GF-D8 (cell line): ENCODE data around the gene IL18R1.
A peak's percentile ranks its signal among the peaks of the same experiment; 100 is the strongest.
"Not testable (repeated sequence)": the region's sequence is repeated elsewhere in the genome, so short reads cannot be mapped to it uniquely, and the experiment has no call there.

Experiments used
- DNase-seq: peaks from one replicate; lab custom pipeline; 2025; lab: John Stamatoyannopoulos, UW

Gene IL18R1, protein sequence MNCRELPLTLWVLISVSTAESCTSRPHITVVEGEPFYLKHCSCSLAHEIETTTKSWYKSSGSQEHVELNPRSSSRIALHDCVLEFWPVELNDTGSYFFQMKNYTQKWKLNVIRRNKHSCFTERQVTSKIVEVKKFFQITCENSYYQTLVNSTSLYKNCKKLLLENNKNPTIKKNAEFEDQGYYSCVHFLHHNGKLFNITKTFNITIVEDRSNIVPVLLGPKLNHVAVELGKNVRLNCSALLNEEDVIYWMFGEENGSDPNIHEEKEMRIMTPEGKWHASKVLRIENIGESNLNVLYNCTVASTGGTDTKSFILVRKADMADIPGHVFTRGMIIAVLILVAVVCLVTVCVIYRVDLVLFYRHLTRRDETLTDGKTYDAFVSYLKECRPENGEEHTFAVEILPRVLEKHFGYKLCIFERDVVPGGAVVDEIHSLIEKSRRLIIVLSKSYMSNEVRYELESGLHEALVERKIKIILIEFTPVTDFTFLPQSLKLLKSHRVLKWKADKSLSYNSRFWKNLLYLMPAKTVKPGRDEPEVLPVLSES

GRCh38 chr2:102355526-102356380 lies at the start of gene IL18R1:
TSS of gene IL18R1 (plus strand) at chr2:102355796. CDS start at chr2:102362661, 6,865 bp downstream.
- peak; percentile 53 for DNase-seq

DNA sequence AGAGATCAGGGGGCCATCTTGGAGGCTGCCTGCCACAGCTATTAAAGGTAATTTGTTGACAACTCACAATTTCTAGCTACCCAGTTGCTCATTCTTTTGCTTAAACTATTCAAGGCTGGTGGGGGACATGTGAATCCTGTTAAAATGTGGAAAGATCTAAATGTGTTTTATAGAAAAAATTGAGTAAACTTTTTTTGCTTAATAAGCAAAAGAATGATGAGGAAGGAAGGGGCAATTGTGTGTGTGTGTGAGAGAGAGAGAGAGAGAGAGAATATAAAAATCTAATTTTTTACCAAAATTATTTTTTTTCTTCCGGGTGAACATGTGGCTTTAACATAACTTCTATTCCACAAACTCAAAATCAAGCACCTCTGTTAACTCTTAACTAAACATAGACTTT lies 49.5 kb upstream of the IL18R1 start:
- DNase-seq: no peak

DNA sequence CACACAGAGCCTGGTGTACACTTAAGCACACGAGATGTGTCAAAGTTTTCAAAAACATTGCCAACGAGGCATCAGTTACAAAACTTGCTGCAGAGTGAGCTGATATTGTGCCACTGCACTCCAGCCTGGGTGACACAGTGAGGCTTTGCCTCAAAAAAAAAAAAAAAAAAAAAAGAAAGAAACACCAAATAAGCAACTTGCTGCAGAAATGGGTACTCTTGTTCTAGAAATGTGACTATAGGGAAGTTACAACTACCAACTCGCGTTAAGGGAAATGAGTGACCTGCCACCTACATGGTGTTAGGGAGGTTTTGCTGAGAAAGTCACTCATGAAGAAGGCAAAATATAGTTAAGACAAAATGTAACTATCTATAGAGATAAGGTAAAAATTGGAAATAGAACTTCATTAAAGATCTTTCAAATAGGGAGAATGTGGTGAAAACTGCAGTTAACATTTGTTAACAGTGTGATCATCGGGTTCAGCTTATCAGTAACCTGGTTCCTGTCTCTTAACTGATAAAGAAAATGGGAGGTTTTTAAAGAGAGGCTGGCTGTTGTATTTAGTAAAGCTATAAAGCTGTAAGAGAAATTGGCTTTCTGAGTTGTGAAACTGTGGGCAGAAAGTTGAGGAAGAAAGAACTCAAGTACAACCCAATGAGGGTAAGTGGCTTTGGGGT lies 44.5 kb upstream of the IL18R1 start, which contains the start of gene IL1RL1:
TSS of gene IL1RL1 (plus strand) at position 600 of the 677 bp plus-strand sequence. CDS start 26,702 bp downstream, outside the sequence.
- peak; percentile 92 for DNase-seq

- DNase-seq: no peak
These were observed 42.6 kb upstream of the IL18R1 start for GRCh38 chr2:102313025-102313424.

GRCh38 chr2:102313471-102313870 lies 42.1 kb upstream of the IL18R1 start:
- DNase-seq: no peak

GRCh38 chr2:102313950-102314349 lies 41.6 kb upstream of the IL18R1 start:
- no peak for DNase-seq

GRCh38 chr2:102315921-102316320 lies 39.7 kb upstream of the IL18R1 start:
- no peak for DNase-seq

- peak; percentile 72 for DNase-seq
These were observed 37.9 kb upstream of the IL18R1 start for GRCh38 chr2:102317715-102318114.

DNA sequence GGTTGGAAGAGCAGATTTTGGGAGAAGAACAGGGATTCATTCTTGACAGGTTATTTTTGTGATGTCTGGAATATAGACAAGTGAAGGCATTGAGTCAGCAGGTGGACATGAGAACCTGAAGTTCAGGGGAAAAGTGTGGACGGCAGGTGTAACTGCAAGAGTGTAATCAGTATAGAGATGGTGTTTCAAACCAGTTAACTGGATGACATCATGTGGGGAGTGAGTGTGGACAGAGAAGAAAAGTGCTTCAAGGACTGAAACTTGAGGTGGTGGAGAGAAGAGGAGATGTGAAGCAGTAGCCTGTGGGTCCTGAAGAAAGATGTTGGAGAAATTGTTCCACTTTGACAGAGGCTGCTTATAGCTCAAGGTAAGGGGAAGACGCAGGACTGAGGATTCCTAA lies 37.2 kb upstream of the IL18R1 start:
- no peak for DNase-seq

DNA sequence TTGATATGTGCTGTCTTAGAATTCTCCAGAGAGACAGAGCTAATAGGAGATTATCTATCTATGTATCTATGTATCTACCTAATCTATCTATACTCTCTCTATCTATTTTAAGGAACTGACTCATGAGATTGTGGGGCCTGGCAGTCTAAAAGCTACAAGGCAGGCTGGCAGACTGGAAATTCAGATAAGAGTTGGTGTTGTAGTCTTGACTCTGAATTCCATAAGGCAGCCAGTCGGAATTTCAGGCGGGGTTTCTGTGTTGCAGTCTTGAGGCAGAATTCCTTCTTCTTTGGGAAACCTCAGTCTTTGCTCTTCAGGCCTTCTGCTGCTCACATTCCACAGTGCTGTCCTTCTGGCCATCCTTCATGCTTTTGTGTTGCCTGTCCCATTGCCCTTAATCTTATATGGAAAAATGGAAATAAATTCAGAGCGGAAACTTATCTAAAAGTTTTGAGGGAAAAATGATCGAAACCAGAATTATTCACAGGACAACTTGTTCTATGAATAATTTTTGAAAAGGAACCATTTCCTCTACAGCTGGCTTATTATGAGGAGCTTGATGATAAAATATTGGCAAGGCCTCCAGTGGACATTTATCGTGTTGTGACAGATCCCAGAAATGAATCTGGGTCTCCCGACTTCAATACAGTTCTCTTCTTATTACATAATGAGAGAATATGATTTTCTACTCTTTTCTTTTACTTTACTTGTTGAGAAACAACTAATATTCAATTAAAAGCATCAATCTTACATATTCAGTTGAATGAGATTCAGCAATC lies 33.5 kb upstream of the IL18R1 start:
- no peak for DNase-seq

DNA sequence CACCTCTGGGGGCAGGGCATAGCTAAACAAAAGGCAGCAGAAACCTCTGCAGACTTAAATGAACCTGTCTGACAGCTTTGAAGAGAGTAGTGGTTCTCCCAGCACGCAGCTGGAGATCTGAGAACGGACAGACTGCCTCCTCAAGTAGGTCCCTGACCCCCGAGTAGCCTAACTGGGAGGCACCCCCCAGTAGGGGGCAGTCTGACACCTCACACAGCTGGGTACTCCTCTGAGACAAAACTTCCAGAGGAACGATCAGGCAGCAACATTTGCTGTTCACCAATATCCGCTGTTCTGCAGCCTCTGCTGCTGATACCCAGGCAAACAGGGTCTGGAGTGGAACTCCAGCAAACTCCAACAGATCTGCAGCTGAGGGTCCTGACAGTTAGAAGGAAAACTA lies 30.7 kb upstream of the IL18R1 start:
- not testable (repeated sequence) for DNase-seq

- no peak for DNase-seq
These were observed 24.1 kb upstream of the IL18R1 start for GRCh38 chr2:102331311-102331980.

DNA sequence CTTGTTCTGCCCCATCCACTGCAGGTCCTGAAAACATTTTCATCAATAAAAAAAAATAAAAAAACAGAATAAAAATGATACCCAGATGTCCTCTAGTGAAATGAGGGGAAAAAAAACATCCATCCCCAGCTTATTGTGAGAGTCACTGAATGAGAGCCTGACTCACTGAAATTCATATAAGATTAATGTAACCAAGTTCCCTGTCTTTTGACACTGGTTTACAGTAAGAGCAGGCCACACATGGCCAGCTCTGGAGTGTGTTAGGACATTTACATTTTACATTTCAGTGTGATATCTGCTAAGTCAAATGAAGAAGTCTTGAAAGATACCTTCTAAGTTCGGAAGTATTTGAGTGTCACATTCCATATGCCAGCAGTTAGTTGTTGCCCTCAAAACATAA lies 21.1 kb upstream of the IL18R1 start:
- DNase-seq: no peak

- DNase-seq: peak; percentile 65
These were observed 19.7 kb upstream of the IL18R1 start for GRCh38 chr2:102335871-102336366.

- DNase-seq: no peak
These were observed 19.1 kb upstream of the IL18R1 start for GRCh38 chr2:102336502-102336945.

- DNase-seq: no peak
These were observed 18.6 kb upstream of the IL18R1 start for GRCh38 chr2:102337012-102337411.

GRCh38 chr2:102337481-102338386 lies 17.9 kb upstream of the IL18R1 start:
- no peak for DNase-seq

GRCh38 chr2:102340778-102341177 lies 14.8 kb upstream of the IL18R1 start:
- peak; percentile 91 for DNase-seq

- no peak for DNase-seq
These were observed 12.7 kb upstream of the IL18R1 start for GRCh38 chr2:102342888-102343287.
